CD4-positive, CD25-positive, alpha-beta regulatory T cell (primary cell): ENCODE data around the gene CDKN2B. TPM values are rescaled to one million over a fixed set of nuclear protein-coding genes. Genes with fewer than 3 reads are reported as not detected.

ENCODE experiments used
- polyA plus RNA-seq, 4 donors: library from polyadenylated mRNA; unstranded; fragments of 300-500 nt; fragmentation: Illumina TruSeq; gene quantifications; one replicate each; pipeline ENCODE4 v1.2.3, GENCODE V29; 2021
- total RNA-seq: library from RNA; stranded (reverse); gene quantifications from one replicate; pipeline ENCODE4 v1.2.3, GENCODE V29; 2022

Gene CDKN2B
- total and polyA plus RNA-seq, 5 donors from 2014 or later: 0.15 to 1.4 (median 0.37) TPM

Other genes starting within 250 kb of the CDKN2B start
- gene MTAP, start 206.7 kb downstream of the CDKN2B start, total RNA-seq: 22.5 TPM
- 10 to 100 TPM in 3 of 4 donors, 1 to 10 TPM in 1; 8.2 to 16.6 (median 14.7) TPM for gene MTAP, start 206.7 kb downstream of the CDKN2B start, polyA plus RNA-seq
- gene CDKN2A, start 14.9 kb downstream of the CDKN2B start, total RNA-seq: 16.5 TPM
- 10 to 100 TPM in 3 of 4 donors, 1 to 10 TPM in 1; 9.6 to 22.5 (median 17.9) TPM for gene CDKN2A, start 14.9 kb downstream of the CDKN2B start, polyA plus RNA-seq
- 0.99 TPM for gene CDKN2B-AS1, start 14.5 kb downstream of the CDKN2B start, total RNA-seq
- 1 to 10 TPM in 1 of 4 donors, under 1 TPM in 1, not detected in 2; 0.36 to 1.1 TPM for gene CDKN2B-AS1, start 14.5 kb downstream of the CDKN2B start, polyA plus RNA-seq